ENCODE measurements around the gene FAM8A1.
A peak's percentile ranks its signal among the peaks of the same experiment; 100 is the strongest.
"Not testable (repeated sequence)": the region's sequence is repeated elsewhere in the genome, so short reads cannot be mapped to it uniquely, and the experiment has no call there.

Gene FAM8A1

GRCh38 chr6:17599877-17600526 lies at the start of gene FAM8A1:
Gene FAM8A1, plus strand, starts transcription at chr6:17600302. Its CDS starts 108 bp downstream, at chr6:17600410.
- peak; percentile 95 for DNase-seq (ENCODE audit: low spot score)

- DNase-seq (ENCODE audit: low spot score) = no peak
Measured at GRCh38 chr6:17551383-17551958, 48.6 kb upstream of the FAM8A1 start.

DNA sequence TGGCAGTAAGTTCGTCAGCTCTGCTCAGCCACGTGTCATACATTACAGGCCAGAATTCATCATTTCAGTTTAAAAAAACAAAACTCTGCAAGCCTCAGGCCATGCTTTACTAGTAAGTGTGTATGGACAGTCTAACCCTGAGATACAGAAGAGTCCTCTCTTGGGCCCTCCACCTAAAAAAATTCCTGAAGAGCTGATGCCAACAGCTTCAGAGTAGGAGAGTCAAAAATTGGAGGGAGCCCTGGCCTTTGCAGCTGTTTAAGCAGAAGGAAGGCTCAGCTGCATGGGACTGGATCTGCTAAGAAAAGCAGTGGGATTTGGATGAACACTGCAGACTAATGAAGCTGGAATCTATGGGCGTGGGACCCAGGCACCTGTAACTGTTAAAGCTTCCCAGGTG lies 47.2 kb upstream of the FAM8A1 start:
- no peak for DNase-seq (ENCODE audit: low spot score)

DNA sequence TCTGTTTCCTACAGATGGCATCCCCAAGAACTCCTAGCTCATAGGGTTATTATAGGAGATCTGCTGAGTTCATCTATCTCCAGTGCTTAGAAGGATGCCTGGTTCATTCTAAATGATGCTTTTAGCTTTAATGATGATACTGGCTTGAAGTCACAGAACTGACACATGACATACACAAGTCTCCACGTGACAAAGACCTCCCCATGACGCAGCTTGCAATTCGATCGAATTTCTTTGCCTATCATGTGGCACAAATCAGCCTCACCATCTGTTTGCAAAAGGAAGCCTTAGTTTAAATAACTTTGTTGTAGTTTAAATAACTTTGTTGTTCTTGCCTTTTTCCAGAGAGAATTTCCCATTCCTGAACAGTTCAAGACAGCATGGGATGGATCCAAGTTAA lies 44.1 kb upstream of the FAM8A1 start:
- no peak for DNase-seq (ENCODE audit: low spot score)

GRCh38 chr6:17562636-17563035 lies 37.5 kb upstream of the FAM8A1 start:
- DNase-seq (ENCODE audit: low spot score) = no peak

DNA sequence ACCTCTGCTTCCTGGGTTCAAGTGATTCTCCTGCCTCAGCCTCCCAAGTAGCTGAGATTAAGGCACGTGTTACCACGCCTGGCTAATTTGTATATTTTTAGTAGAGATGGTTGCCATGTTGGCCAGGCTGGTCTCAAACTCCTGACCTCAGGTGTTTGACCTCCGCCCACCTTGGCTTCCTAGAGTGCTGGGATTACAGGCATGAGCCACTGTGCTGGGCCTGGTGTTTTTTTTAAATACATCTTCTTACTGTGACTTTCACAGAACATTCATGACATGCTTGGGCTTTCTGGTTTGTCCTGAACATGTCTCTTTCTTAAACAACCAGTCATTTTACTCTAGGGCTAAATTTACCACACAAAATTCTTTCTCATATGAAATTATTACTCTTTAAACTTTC lies 34.7 kb upstream of the FAM8A1 start:
- DNase-seq (ENCODE audit: low spot score) = no peak

- DNase-seq (ENCODE audit: low spot score) = no peak
Measured at GRCh38 chr6:17574866-17575560, 25.1 kb upstream of the FAM8A1 start.

GRCh38 chr6:17577059-17577458 lies 23.0 kb upstream of the FAM8A1 start:
- no peak for DNase-seq (ENCODE audit: low spot score)

- DNase-seq (ENCODE audit: low spot score) = no peak
Measured at GRCh38 chr6:17580518-17581048, 19.5 kb upstream of the FAM8A1 start.

- not testable (repeated sequence) for DNase-seq (ENCODE audit: low spot score)
Measured at GRCh38 chr6:17581282-17581681, 18.8 kb upstream of the FAM8A1 start.

GRCh38 chr6:17583811-17584210 lies 16.3 kb upstream of the FAM8A1 start:
- DNase-seq (ENCODE audit: low spot score) = no peak

- DNase-seq (ENCODE audit: low spot score) = peak; percentile 48
Measured at GRCh38 chr6:17584241-17584803, 15.8 kb upstream of the FAM8A1 start.

DNA sequence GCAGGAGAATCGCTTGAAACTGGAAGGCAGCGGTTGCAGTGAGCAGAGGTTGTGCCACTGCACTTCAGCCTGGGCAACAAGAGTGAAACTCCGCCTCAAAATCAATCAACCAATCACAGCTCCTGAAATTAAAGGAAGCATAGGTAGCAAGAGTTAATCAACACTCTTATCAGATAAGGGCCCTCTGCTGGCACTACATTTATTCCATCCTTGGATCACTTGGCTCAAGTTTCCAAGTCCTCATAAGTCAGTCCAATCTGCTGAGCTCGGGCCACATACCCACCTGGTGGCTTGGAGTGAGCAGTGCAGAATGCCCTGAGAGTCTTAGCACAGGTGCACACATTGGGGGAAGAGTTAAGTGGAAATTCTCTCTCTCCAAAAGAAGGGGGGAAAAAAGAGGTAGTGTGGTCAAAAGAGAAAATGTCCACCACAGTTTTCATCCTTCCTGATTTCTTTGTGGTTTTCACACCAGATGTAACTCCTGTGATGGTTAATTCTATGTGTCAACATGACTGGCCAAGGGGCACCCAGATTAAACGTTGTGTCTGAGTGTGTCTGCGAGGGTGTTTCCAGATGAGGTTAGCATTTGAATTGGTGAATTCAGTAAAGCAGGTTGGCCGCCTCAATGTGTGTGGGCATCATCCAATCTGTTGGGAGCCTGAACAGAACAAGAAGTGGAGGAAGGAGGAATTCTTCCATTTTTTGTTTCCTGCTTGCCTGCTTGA lies 14.2 kb upstream of the FAM8A1 start:
- DNase-seq (ENCODE audit: low spot score) = no peak

DNA sequence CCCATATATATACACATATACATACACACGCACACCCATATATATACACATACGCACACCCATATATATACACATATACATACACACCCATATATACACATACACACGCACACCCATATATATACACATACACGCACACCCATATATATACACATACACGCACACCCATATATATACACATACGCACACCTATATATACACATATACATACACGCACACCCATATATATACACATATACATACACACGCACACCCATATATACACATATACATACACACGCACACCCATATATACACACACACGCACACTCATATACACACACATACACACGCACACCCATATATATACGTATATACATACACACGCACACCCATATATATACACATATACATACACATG lies 13.5 kb upstream of the FAM8A1 start:
- not testable (repeated sequence) for DNase-seq (ENCODE audit: low spot score)

- DNase-seq (ENCODE audit: low spot score) = no peak
Measured at GRCh38 chr6:17588011-17588410, 12.1 kb upstream of the FAM8A1 start.

DNA sequence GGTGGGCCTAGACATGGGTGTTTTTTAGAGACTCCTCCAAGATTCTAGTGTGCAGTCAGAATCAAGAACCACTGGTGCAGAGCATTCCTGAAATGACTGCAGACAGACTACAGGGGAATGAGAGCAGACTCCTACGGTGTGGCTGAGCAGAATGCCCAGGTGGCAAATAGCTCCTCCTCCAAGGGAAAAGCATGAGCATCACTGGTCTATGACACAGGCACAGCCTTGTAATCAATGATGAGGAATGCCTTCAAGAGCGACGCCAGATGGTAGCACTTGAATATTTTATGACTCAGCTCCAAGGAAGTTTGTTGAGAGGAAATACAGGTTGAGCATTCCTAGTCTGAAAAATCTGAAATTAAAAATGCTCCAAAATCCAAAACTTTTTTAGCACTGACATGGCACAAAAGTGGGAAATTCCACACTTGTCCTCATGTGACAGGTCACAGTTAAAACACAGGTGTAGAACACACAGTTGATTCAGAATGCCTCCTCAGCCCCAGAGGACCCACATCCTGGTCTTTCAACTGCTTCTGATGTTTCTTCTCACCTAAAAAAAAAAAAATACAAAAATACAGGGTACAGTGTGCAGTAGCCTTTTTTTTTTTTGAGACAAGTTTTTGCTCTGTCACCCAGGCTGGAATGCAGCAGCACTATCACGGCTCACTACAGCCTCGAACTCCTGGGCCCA lies 10.6 kb upstream of the FAM8A1 start:
- no peak for DNase-seq (ENCODE audit: low spot score)

- no peak for DNase-seq (ENCODE audit: low spot score)
Measured at GRCh38 chr6:17591287-17591686, 8.8 kb upstream of the FAM8A1 start.

DNA sequence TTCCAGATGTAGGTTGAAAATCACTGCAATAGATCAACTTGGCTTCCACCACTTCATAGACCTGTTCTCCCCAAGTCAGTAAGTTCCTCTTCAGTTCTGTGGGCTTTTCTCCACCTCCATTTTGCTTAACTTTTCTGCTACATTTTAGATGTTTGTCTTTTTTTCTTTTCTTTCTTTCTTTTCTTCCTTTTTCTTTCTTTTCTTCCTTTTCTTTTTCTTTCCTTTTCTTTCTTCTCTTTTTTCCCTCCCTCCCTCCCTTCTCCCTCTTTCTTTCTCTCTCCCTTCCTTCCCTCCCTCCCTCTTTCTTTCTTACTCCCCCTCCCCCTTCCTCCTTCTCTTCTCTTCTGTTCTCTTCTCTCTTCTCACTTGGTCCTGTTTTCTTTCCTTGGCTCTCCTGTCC lies 6.9 kb upstream of the FAM8A1 start:
- no peak for DNase-seq (ENCODE audit: low spot score)

GRCh38 chr6:17596085-17596484 lies 4.0 kb upstream of the FAM8A1 start:
- DNase-seq (ENCODE audit: low spot score) = no peak

DNA sequence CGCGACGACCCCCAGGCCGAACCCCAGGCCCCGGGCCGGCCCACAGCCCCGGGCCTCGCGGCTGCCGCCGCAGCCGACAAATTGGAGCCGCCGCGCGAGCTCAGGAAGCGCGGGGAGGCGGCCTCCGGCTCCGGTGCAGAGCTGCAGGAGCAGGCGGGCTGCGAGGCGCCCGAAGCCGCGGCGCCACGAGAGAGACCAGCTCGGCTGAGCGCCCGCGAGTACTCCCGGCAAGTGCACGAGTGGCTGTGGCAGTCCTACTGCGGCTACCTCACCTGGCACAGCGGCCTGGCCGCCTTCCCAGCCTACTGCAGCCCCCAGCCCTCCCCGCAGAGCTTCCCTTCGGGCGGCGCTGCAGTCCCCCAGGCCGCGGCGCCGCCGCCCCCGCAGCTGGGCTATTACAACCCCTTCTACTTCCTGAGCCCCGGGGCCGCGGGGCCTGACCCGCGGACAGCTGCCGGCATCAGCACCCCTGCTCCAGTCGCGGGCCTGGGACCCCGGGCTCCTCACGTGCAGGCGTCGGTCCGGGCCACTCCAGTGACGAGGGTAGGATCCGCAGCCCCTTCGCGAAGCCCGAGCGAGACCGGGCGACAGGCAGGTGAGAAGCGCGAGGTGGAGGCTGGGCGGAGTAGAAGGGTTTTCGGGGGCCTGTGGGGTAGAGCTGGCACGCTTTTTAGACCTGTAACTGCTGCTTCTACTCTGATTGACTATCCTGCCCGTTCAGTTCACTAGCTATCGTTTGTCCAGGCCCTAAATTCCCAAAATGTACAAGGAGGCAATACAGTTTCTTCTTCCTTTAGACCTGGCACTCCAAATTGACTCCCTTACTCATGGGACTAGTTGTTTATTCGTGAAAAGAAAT lies 654 bp downstream of the FAM8A1 start:
- peak; percentile 26 for DNase-seq (ENCODE audit: low spot score)

- no peak for DNase-seq (ENCODE audit: low spot score)
Measured at GRCh38 chr6:17601386-17601703, 1.2 kb downstream of the FAM8A1 start.
